IMR-90 (cell line): ENCODE results near the gene KPNA1. TPM values are rescaled to one million over a fixed set of nuclear protein-coding genes. Genes with fewer than 3 reads are reported as not detected.

Experiments
- ATAC-seq: fragments of 200-7000 bp; cut with Tn5 transposase; 2 replicates; pipeline ENCODE4 v1.9.1; 2020; ENCODE audit warnings: low read depth, mild to moderate bottlenecking, moderate library complexity
- BruUV-seq: library from RNA; stranded (reverse); fragments of 400-500 nt; replicated peaks from 2 replicates; lab custom pipeline; 2021; lab: Mats Ljungman, UMichigan
- CTCF ChIA-PET: fragments of 300-600 bp; formaldehyde crosslinking; extraction: SDS; loops from one replicate; lab custom pipeline; 2021; ENCODE audit warnings: antibody characterized with exemption; lab: Yijun Ruan, JAX
- POLR2A ChIA-PET: fragments of 300-600 bp; sonication (Branson Sonifier 250); formaldehyde crosslinking; loops from one replicate; lab custom pipeline; 2022; ENCODE audit warnings: antibody characterized with exemption; ENCODE audit not compliant: unreplicated experiment; lab: Charles Lee
- DNase-seq: peaks from one replicate; pipeline ENCODE4 v3.0.0; 2013
- H2AFZ ChIP-seq: replicated peaks from 2 replicates; pipeline ENCODE3; 2013; ENCODE audit warnings: low read length, mild to moderate bottlenecking; ENCODE audit not compliant: poor library complexity
- H2AK5ac ChIP-seq: 2 replicates; pipeline ENCODE4 v1.6.1; 2013; ENCODE audit warnings: low read depth, low read length, inconsistent platforms
- H2AK9ac ChIP-seq: replicated peaks from 2 replicates; pipeline ENCODE3; 2013; ENCODE audit warnings: mild to moderate bottlenecking, low read depth, low read length, moderate library complexity; ENCODE audit not compliant: poor library complexity
- H2BK120ac ChIP-seq: 2 replicates; pipeline ENCODE4 v1.6.1; 2013; ENCODE audit warnings: low read depth, low read length, inconsistent platforms
- H2BK15ac ChIP-seq: 3 replicates; pipeline ENCODE4 v1.6.1; 2013; ENCODE audit warnings: low read depth, low read length, inconsistent platforms
- H2BK20ac ChIP-seq: 2 replicates; pipeline ENCODE4 v1.6.1; 2013; ENCODE audit warnings: low read depth, mild to moderate bottlenecking, inconsistent platforms, low read length, moderate library complexity
- H2BK5ac ChIP-seq: 2 replicates; pipeline ENCODE4 v1.6.1; 2013; ENCODE audit warnings: mild to moderate bottlenecking, low read depth, low read length, inconsistent platforms; ENCODE audit not compliant: poor library complexity, severe bottlenecking
- H3K14ac ChIP-seq: replicated peaks from 2 replicates; pipeline ENCODE4 v1.6.1; 2013; ENCODE audit warnings: low read depth, low read length, inconsistent platforms
- H3K18ac ChIP-seq: 2 replicates; pipeline ENCODE4 v1.6.1; 2013; ENCODE audit warnings: low read depth, low read length, control low read depth
- H3K23ac ChIP-seq: 2 replicates; pipeline ENCODE4 v1.6.1; 2013; ENCODE audit warnings: low read depth, low read length, inconsistent platforms
- H3K27ac ChIP-seq: 2 replicates; pipeline ENCODE4 v1.5.1; 2013; ENCODE audit warnings: mild to moderate bottlenecking, control low read depth, low read length; ENCODE audit not compliant: insufficient read depth
- H3K27me3 ChIP-seq: 2 replicates; pipeline ENCODE4 v1.6.1; 2013; ENCODE audit warnings: low read length; ENCODE audit not compliant: control insufficient read depth, insufficient read depth
- H3K36me3 ChIP-seq: 2 replicates; pipeline ENCODE4 v1.6.1; 2013; ENCODE audit warnings: low read length, mixed read lengths; ENCODE audit not compliant: control insufficient read depth, insufficient read depth
- H3K4ac ChIP-seq: 2 replicates; pipeline ENCODE4 v1.6.1; 2013; ENCODE audit warnings: low read depth, low read length, inconsistent platforms
- H3K4me1 ChIP-seq: 2 replicates; pipeline ENCODE4 v1.6.1; 2013; ENCODE audit warnings: low read length, mixed read lengths; ENCODE audit not compliant: control insufficient read depth, insufficient read depth
- H3K4me2 ChIP-seq: 2 replicates; pipeline ENCODE4 v1.6.1; 2013; ENCODE audit warnings: low read depth, mild to moderate bottlenecking, control low read depth, low read length, moderate library complexity
- H3K4me3 ChIP-seq: 2 replicates; pipeline ENCODE4 v1.5.1; 2013; ENCODE audit warnings: low read depth, mild to moderate bottlenecking, control low read depth, low read length, moderate library complexity; ENCODE audit not compliant: insufficient read depth
- H3K56ac ChIP-seq: 2 replicates; pipeline ENCODE4 v1.6.1; 2013; ENCODE audit warnings: low read length, inconsistent platforms; ENCODE audit not compliant: insufficient read depth; ENCODE audit errors: extremely low read depth
- H3K79me1 ChIP-seq, 2 experiments: 2 replicates each; pipeline ENCODE4 v1.6.1; 2013; ENCODE audit warnings: low read length in 2 of 2, inconsistent platforms in 1 of 2, low read depth in 1 of 2
- H3K9ac ChIP-seq: 2 replicates; pipeline ENCODE4 v1.6.1; 2013; ENCODE audit warnings: low read depth, low read length, control low read depth
- H3K9me1 ChIP-seq: 2 replicates; pipeline ENCODE4 v1.6.1; 2013; ENCODE audit warnings: low read length, inconsistent platforms; ENCODE audit not compliant: insufficient read depth
- H3K9me3 ChIP-seq: 2 replicates; pipeline ENCODE4 v1.6.1; 2013; ENCODE audit warnings: low read length; ENCODE audit not compliant: control insufficient read depth, insufficient read depth
- H4K20me1 ChIP-seq: 2 replicates; pipeline ENCODE4 v1.6.1; 2013; ENCODE audit warnings: low read length, inconsistent platforms; ENCODE audit not compliant: insufficient read depth
- H4K5ac ChIP-seq: 2 replicates; pipeline ENCODE4 v1.6.1; 2013; ENCODE audit warnings: mild to moderate bottlenecking, low read depth, low read length, control low read depth
- H4K8ac ChIP-seq, 2 experiments: 2 replicates each; pipeline ENCODE4 v1.6.1; 2013; ENCODE audit warnings: low read depth in 2 of 2, low read length in 2 of 2, control low read depth in 1 of 2, inconsistent platforms in 1 of 2
- H4K91ac ChIP-seq: 2 replicates; pipeline ENCODE4 v1.6.1; 2013; ENCODE audit warnings: low read depth, low read length, inconsistent platforms; ENCODE audit not compliant: insufficient read depth
- CHD1 ChIP-seq: IDR thresholded peaks from 2 replicates; pipeline ENCODE4 v1.6.1; 2012; ENCODE audit warnings: low read depth, low read length, improper control_type of control experiment
- CTCF ChIP-seq: conservative IDR thresholded peaks from 2 replicates; pipeline ENCODE4 v1.5.1; 2012; ENCODE audit warnings: mild to moderate bottlenecking, low read depth, low read length, improper control_type of control experiment
- MAFK ChIP-seq: IDR thresholded peaks from 2 replicates; pipeline ENCODE4 v1.6.1; 2012; ENCODE audit warnings: low read depth, low read length, improper control_type of control experiment
- POLR2A ChIP-seq: IDR thresholded peaks from 2 replicates; pipeline ENCODE4 v1.6.1; 2012; ENCODE audit warnings: mild to moderate bottlenecking, low read depth, low read length
- RAD21 ChIP-seq: IDR thresholded peaks from 2 replicates; pipeline ENCODE4 v1.6.1; 2012; ENCODE audit warnings: low read length, improper control_type of control experiment
- USF2 ChIP-seq: fragments of 150-350 bp; IDR thresholded peaks from 2 replicates; pipeline ENCODE4 v1.6.1; 2017; ENCODE audit warnings: mild to moderate bottlenecking, antibody characterized with exemption, low read length, low read depth
- dilution Hi-C: fragments of 300-500 bp; cut with HindIII; formaldehyde crosslinking; loops from one replicate; pipeline ENCODE4 v1.14.3; 2018; ENCODE audit warnings: low sequenced_read_pairs; ENCODE audit not compliant: unreplicated experiment
- in situ Hi-C: fragments of 300-500 bp; cut with MboI; formaldehyde crosslinking; loops from 3 replicates; pipeline ENCODE4 v1.14.3; 2019; ENCODE audit warnings: low sequenced_read_pairs, inconsistent platforms, mixed read lengths
- intact Hi-C: fragments of 100-400 bp; cut with micrococcal nuclease; formaldehyde crosslinking; loops from 2 replicates; pipeline ENCODE4 v1.10.0; 2022
- polyA plus RNA-seq, 3 experiments: library from polyadenylated mRNA; depleted of rRNA; stranded (reverse); fragments of >200 nt; gene quantifications; 2 replicates each; pipeline ENCODE4 v1.2.3, GENCODE V29; 2012; ENCODE audit warnings: low replicate concordance in 1 of 3
- total RNA-seq: library from RNA; depleted of rRNA; stranded (reverse); fragments of >200 nt; gene quantifications from 2 replicates; pipeline ENCODE4 v1.2.3, GENCODE V29; 2012

Gene KPNA1
- total and polyA plus RNA-seq, 2 of the 4 experiments (the other 2 are of a cell fraction), result 30.6 to 112 TPM

- H3K56ac ChIP-seq, result no peak overlapping the region
- TF ChIP-seq RAD21, result no peak
- no peak for TF ChIP-seq USF2
- TF ChIP-seq POLR2A, result no peak
- no peak for TF ChIP-seq CTCF
- no peak for TF ChIP-seq MAFK
- no peak for TF ChIP-seq CHD1
- no peak overlapping the region for H3K4me2 ChIP-seq
- H3K14ac ChIP-seq, result no peak overlapping the region
- no peak overlapping the region for H4K8ac ChIP-seq
- H3K79me1 ChIP-seq, result no peaks in the 10 kb centered on the region; a peak in 1 of 4 replicates
- no peak overlapping the region for H3K4ac ChIP-seq
- no peak overlapping the region for H2BK20ac ChIP-seq
- H2AFZ ChIP-seq, result no peak overlapping the region
- DNase-seq (no peak), ATAC-seq (no peak)
- no peak overlapping the region for H2BK15ac ChIP-seq
- no peaks in the 10 kb centered on the region for H4K20me1 ChIP-seq
- no peak overlapping the region for H2BK120ac ChIP-seq
- BruUV-seq, result no TSS peak
- in situ Hi-C loops (loop anchor here (10.0 kb wide), 1 partner anchor 278 kb away; no protein-coding TSS in a partner anchor), dilution Hi-C loops (no loop called here), intact Hi-C loops (no loop called here)
- no peaks in the 10 kb centered on the region for H3K9me3 ChIP-seq
- CTCF ChIA-PET, result no interaction called here
- no peaks in the 10 kb centered on the region for H3K9me1 ChIP-seq
- no peak overlapping the region for H2AK5ac ChIP-seq
- H3K36me3 ChIP-seq, result no peaks in the 10 kb centered on the region; the same call in 1 of the 2 replicates
- H3K23ac ChIP-seq, result no peak overlapping the region
- no peaks in the 10 kb centered on the region for H3K27me3 ChIP-seq
- H3K18ac ChIP-seq, result no peak overlapping the region
- H3K4me1 ChIP-seq, result peaks cover 5% of the 10 kb centered on the region
- no peak overlapping the region for H3K27ac ChIP-seq
- H4K91ac ChIP-seq, result no peak overlapping the region
- POLR2A ChIA-PET, result no interaction called here
- H3K4me3 ChIP-seq, result no peak overlapping the region
- no peak overlapping the region for H4K5ac ChIP-seq
- H2BK5ac ChIP-seq, result no peak overlapping the region
- H3K9ac ChIP-seq, result no peak overlapping the region
- H2AK9ac ChIP-seq, result no peak overlapping the region
Measured at GRCh38 chr3:122396511-122396910, 118.2 kb downstream of the KPNA1 start.
